Hepatocyte (in vitro differentiated cells): ENCODE measurements around the gene GPM6B. TPM values are rescaled to one million over a fixed set of nuclear protein-coding genes. Genes with fewer than 3 reads are reported as not detected.

ENCODE experiments used
- DNase-seq: peaks from one replicate; pipeline ENCODE4 v3.0.0-alpha.2; 2016; ENCODE audit warnings: low spot score
- H2AFZ ChIP-seq: fragments of 200-600 bp; sonication (generic); 2 replicates; pipeline ENCODE4 v1.6.0; 2016; ENCODE audit warnings: antibody characterized with exemption, mild to moderate bottlenecking
- H3K27ac ChIP-seq: fragments of 200-600 bp; sonication (generic); 2 replicates; pipeline ENCODE4 v1.5.1; 2016; ENCODE audit warnings: mild to moderate bottlenecking
- H3K27me3 ChIP-seq: fragments of 200-600 bp; sonication (generic); 2 replicates; pipeline ENCODE4 v1.6.1; 2016
- H3K36me3 ChIP-seq: fragments of 200-600 bp; sonication (generic); replicated peaks from 2 replicates; pipeline ENCODE4 v1.5.1; 2016; ENCODE audit warnings: low read depth; ENCODE audit not compliant: insufficient read depth
- H3K4me1 ChIP-seq: fragments of 200-600 bp; sonication (generic); 2 replicates; pipeline ENCODE4 v1.5.1; 2016; ENCODE audit warnings: mild to moderate bottlenecking, moderate library complexity; ENCODE audit not compliant: insufficient read depth
- H3K4me2 ChIP-seq: fragments of 200-600 bp; sonication (generic); 2 replicates; pipeline ENCODE4 v1.6.0; 2016
- H3K4me3 ChIP-seq: fragments of 200-600 bp; sonication (generic); 2 replicates; pipeline ENCODE4 v1.5.1; 2016; ENCODE audit warnings: mild to moderate bottlenecking
- H3K79me2 ChIP-seq: fragments of 200-600 bp; sonication (generic); 2 replicates; pipeline ENCODE4 v1.6.0; 2017; ENCODE audit warnings: mild to moderate bottlenecking
- H3K9me2 ChIP-seq: fragments of 200-600 bp; sonication (generic); replicated peaks from 2 replicates; pipeline ENCODE4 v1.6.0; 2017; ENCODE audit warnings: mild to moderate bottlenecking; ENCODE audit not compliant: insufficient read depth
- H3K9me3 ChIP-seq: fragments of 200-600 bp; sonication (generic); 2 replicates; pipeline ENCODE4 v1.5.1; 2016; ENCODE audit warnings: low read depth, mild to moderate bottlenecking
- H4K20me1 ChIP-seq: fragments of 200-600 bp; sonication (generic); 2 replicates; pipeline ENCODE4 v1.6.0; 2016; ENCODE audit warnings: mild to moderate bottlenecking; ENCODE audit not compliant: insufficient read depth, poor library complexity, severe bottlenecking
- EZH2 ChIP-seq: fragments of 200-600 bp; sonication (generic); IDR thresholded peaks from 2 replicates; pipeline ENCODE4 v1.6.1; 2016; ENCODE audit warnings: antibody characterized with exemption, mild to moderate bottlenecking, borderline replicate concordance
- EZH2phosphoT487 ChIP-seq: fragments of 200-600 bp; sonication (generic); IDR thresholded peaks from one replicate; pipeline ENCODE4 v1.6.1; 2018; ENCODE audit warnings: antibody characterized with exemption, mild to moderate bottlenecking, low read depth, moderate library complexity; ENCODE audit not compliant: unreplicated experiment, severe bottlenecking
- WGBS: methylation state at CpG from one replicate; pipeline ENCODE4 v1.1.6; 2016; ENCODE audit warnings: low lambda C conversion rate; ENCODE audit errors: missing lambda C conversion rate; 5-methylcytosine and 5-hydroxymethylcytosine counted together
- polyA plus RNA-seq: library from polyadenylated mRNA; unstranded; fragments of >200 nt; fragmentation: Nextera tagmentation; extraction: Ambion mirVana; gene quantifications from 2 replicates; pipeline ENCODE4 v1.2.1, GENCODE V29; 2016
- total RNA-seq: library from RNA; depleted of rRNA; stranded (reverse); fragments of >200 nt; gene quantifications from 2 replicates; pipeline ENCODE4 v1.2.3, GENCODE V29; 2014
- TF ChIP-seq, protein P1 (sequence below): fragments of 200-600 bp; sonication (generic); IDR thresholded peaks from 2 replicates; pipeline ENCODE4 v1.5.1; 2016; ENCODE audit warnings: antibody characterized with exemption, mild to moderate bottlenecking; ENCODE audit not compliant: poor library complexity

Gene GPM6B
- total and polyA plus RNA-seq, 2 experiments from 2014 or later: 6.8 to 9.0 TPM

DNA sequence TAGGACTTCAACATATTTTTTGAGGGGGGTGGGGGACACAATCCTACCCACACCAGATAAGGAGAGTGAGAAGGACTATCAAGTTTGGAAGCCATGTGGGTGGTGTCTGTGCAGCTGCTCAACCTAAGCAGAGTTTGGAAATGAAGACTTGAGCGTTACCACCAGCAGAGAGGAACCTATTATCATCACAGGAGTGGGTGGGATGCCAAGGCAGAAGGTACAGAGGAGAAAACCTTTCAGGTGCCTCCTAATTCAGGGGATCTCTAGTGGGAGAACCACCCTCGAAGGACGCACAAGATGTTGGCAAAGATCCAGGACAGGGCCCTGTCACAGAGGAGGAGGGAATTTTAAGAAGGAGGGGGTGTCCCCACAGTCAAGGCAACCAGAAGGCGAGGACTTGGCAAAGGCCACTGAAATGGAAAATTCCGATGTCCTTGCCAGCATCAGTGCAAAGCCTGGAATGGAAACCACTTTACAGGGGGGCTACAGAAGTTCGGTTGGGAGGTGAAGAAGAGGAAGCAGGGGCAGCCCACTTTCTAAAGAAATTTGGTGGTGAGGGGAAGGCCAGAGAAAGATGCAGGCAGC, 8.4 kb upstream of the GPM6B start:
- Histone ChIP-seq H3K9me2 (no peaks in the 10 kb centered on the region), H3K27ac (no peak overlapping the region), H3K4me2 (no peak overlapping the region), H3K4me3 (no peak overlapping the region), H4K20me1 (no peaks in the 10 kb centered on the region), H3K27me3 (no peaks in the 10 kb centered on the region), H3K9me3 (no peaks in the 10 kb centered on the region), H3K36me3 (no peaks in the 10 kb centered on the region), H3K4me1 (no peaks in the 10 kb centered on the region), H3K79me2 (no peaks in the 10 kb centered on the region), H2AFZ (no peak overlapping the region)
- TF ChIP-seq, protein P1, sequence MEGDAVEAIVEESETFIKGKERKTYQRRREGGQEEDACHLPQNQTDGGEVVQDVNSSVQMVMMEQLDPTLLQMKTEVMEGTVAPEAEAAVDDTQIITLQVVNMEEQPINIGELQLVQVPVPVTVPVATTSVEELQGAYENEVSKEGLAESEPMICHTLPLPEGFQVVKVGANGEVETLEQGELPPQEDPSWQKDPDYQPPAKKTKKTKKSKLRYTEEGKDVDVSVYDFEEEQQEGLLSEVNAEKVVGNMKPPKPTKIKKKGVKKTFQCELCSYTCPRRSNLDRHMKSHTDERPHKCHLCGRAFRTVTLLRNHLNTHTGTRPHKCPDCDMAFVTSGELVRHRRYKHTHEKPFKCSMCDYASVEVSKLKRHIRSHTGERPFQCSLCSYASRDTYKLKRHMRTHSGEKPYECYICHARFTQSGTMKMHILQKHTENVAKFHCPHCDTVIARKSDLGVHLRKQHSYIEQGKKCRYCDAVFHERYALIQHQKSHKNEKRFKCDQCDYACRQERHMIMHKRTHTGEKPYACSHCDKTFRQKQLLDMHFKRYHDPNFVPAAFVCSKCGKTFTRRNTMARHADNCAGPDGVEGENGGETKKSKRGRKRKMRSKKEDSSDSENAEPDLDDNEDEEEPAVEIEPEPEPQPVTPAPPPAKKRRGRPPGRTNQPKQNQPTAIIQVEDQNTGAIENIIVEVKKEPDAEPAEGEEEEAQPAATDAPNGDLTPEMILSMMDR: no peak
- TF ChIP-seq EZH2phosphoT487 (no peak), EZH2 (no peak)
- DNase-seq: no peak
- WGBS: 82% methylated on average over 6 of the region's 6 CpGs

GRCh38 chrX:13824746-13825145, 7.9 kb upstream of the GPM6B start:
- no peaks in the 10 kb centered on the region for H3K79me2 ChIP-seq
- no peak overlapping the region for H3K4me3 ChIP-seq
- H3K27me3 ChIP-seq: no peaks in the 10 kb centered on the region
- no peak overlapping the region for H3K27ac ChIP-seq
- TF ChIP-seq EZH2phosphoT487 (no peak), EZH2 (no peak)
- TF ChIP-seq, protein P1: no peak
- DNase-seq: no peak
- H3K9me3 ChIP-seq: no peaks in the 10 kb centered on the region
- H3K36me3 ChIP-seq: no peaks in the 10 kb centered on the region
- H3K9me2 ChIP-seq: no peaks in the 10 kb centered on the region
- no peaks in the 10 kb centered on the region for H3K4me1 ChIP-seq
- H4K20me1 ChIP-seq: no peaks in the 10 kb centered on the region
- 78% methylated on average over 6 of the region's 6 CpGs for WGBS
- no peak overlapping the region for H3K4me2 ChIP-seq
- H2AFZ ChIP-seq: no peak overlapping the region

- Histone ChIP-seq H3K27me3 (no peaks in the 10 kb centered on the region), H3K27ac (no peak overlapping the region), H3K4me1 (no peaks in the 10 kb centered on the region), H3K9me2 (no peaks in the 10 kb centered on the region), H3K4me2 (no peak overlapping the region), H3K36me3 (no peaks in the 10 kb centered on the region), H4K20me1 (no peaks in the 10 kb centered on the region), H3K9me3 (no peaks in the 10 kb centered on the region), H3K79me2 (no peaks in the 10 kb centered on the region), H2AFZ (no peak overlapping the region), H3K4me3 (no peak overlapping the region)
- WGBS: 78% methylated on average over 6 of the region's 6 CpGs
- no peak for DNase-seq
- no peak for TF ChIP-seq EZH2phosphoT487
- TF ChIP-seq EZH2: no peak
- TF ChIP-seq, protein P1: no peak
These were observed 4.8 kb upstream of the GPM6B start for GRCh38 chrX:13821738-13822137.

DNA sequence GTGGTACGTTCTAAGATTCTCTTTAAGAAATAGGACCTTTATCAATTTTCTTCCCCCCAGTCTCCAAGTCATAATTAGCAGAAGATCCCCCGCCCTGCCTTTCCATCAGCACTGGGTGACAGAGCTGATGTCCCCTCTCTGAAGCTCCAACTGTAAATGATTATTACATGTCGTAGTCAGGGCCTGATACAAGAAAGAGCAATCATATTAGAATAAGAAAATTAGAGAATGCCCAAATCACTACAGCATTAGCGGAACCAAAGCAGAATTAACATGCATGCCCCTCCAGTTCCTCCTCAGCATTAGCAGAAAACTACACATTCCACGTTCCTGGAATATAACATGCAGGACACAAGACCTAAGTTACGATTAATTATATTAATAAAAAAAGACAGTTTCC, 717 bp downstream of the GPM6B start:
- no peak for DNase-seq
- Histone ChIP-seq H3K9me2 (no peaks in the 10 kb centered on the region), H3K4me3 (no peak overlapping the region), H3K4me1 (no peaks in the 10 kb centered on the region), H3K27me3 (no peaks in the 10 kb centered on the region), H3K4me2 (no peak overlapping the region), H3K79me2 (no peaks in the 10 kb centered on the region), H3K27ac (no peak overlapping the region), H4K20me1 (no peaks in the 10 kb centered on the region), H2AFZ (no peak overlapping the region), H3K36me3 (no peaks in the 10 kb centered on the region), H3K9me3 (no peaks in the 10 kb centered on the region)
- TF ChIP-seq EZH2 (no peak), EZH2phosphoT487 (no peak)
- TF ChIP-seq, protein P1: no peak
- 77% methylated on average over 6 of the region's 6 CpGs for WGBS
